ENCODE measurements around the gene ULBP1.
"Not testable (repeated sequence)": the region's sequence is repeated elsewhere in the genome, so short reads cannot be mapped to it uniquely, and the experiment has no call there.

Gene ULBP1

GRCh38 chr6:149963462-149964307, at the start of gene ULBP1:
Gene ULBP1, plus strand, starts transcription at chr6:149963943. Its CDS starts 107 bp downstream, at chr6:149964050.
- peak; percentile 80 for DNase-seq

GRCh38 chr6:149915970-149916865, 47.5 kb upstream of the ULBP1 start:
- DNase-seq: no peak

GRCh38 chr6:149917679-149918078, 46.1 kb upstream of the ULBP1 start:
- DNase-seq: no peak

GRCh38 chr6:149918151-149918905, 45.4 kb upstream of the ULBP1 start:
- DNase-seq: no peak

GRCh38 chr6:149919126-149919833, 44.5 kb upstream of the ULBP1 start:
- DNase-seq: not testable (repeated sequence)

GRCh38 chr6:149919834-149920225, 43.9 kb upstream of the ULBP1 start:
- DNase-seq: no peak

GRCh38 chr6:149921361-149921760, 42.4 kb upstream of the ULBP1 start:
- DNase-seq: no peak

GRCh38 chr6:149922091-149922490, 41.7 kb upstream of the ULBP1 start:
- not testable (repeated sequence) for DNase-seq

- DNase-seq: peak; percentile 88 to 90
These were observed 41.0 kb upstream of the ULBP1 start, which contains the start of gene RAET1G for GRCh38 chr6:149922642-149923326. Gene RAET1G, minus strand, starts transcription at chr6:149923121. Its CDS starts 111 bp downstream, at chr6:149923010.

GRCh38 chr6:149923327-149923986, 40.3 kb upstream of the ULBP1 start:
- DNase-seq: no peak

- DNase-seq: no peak
These were observed 39.4 kb upstream of the ULBP1 start for GRCh38 chr6:149924206-149924932.

GRCh38 chr6:149924933-149925252, 38.9 kb upstream of the ULBP1 start:
- DNase-seq: no peak

GRCh38 chr6:149925253-149925973, 38.3 kb upstream of the ULBP1 start:
- DNase-seq: no peak

GRCh38 chr6:149925974-149926777, 37.6 kb upstream of the ULBP1 start:
- DNase-seq: peak; percentile 68 to 76

GRCh38 chr6:149927025-149927424, 36.7 kb upstream of the ULBP1 start:
- not testable (repeated sequence) for DNase-seq

- no peak for DNase-seq
These were observed 34.3 kb upstream of the ULBP1 start for GRCh38 chr6:149929422-149929821.

- DNase-seq: no peak
These were observed 32.2 kb upstream of the ULBP1 start for GRCh38 chr6:149931501-149931900.

GRCh38 chr6:149933036-149933435, 30.7 kb upstream of the ULBP1 start:
- DNase-seq: no peak

- no peak for DNase-seq
These were observed 30.3 kb upstream of the ULBP1 start for GRCh38 chr6:149933461-149933860.
